GM04504 (cell line): ENCODE results near the gene TMEM141.
"Not testable (repeated sequence)": the region's sequence is repeated elsewhere in the genome, so short reads cannot be mapped to it uniquely, and the experiment has no call there.

Experiments used
- DNase-seq: peaks from one replicate; pipeline ENCODE4 v3.0.0-alpha.2; 2012; ENCODE audit warnings: low read depth

The TMEM141 gene

DNA sequence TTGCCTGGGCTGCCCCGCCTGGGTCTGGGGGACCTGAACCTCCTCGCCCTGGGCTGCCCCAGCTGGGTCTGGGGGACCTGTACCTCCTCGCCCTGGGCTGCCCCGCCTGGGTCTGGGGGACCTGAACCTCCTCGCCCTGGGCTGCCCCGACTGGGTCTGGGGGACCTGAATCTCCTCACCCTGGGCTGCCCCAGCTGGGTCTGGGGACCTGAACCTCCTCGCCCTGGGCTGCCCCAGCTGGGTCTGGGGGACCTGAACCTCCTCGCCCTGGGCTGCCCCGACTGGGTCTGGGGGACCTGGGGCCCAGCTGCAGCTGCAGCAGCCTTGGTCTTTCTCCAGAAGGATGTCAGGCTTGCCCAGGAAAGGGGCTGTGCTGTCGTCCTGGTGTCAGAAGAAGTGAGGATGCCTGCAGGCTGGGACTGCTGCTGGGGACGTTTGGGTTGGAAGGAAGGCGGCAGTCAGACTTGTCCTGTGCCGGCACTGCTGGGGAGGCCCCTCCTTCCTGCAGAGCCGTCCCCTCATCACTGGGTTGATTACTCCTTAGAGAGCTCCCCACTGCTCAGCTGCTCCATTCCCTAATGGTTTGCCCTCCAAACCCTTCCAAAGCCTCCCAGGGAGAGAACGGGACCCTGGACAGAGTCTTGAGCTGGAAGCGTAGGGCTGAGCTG is 42.4 kb downstream of the TMEM141 start:
- DNase-seq = not testable (repeated sequence)

DNA sequence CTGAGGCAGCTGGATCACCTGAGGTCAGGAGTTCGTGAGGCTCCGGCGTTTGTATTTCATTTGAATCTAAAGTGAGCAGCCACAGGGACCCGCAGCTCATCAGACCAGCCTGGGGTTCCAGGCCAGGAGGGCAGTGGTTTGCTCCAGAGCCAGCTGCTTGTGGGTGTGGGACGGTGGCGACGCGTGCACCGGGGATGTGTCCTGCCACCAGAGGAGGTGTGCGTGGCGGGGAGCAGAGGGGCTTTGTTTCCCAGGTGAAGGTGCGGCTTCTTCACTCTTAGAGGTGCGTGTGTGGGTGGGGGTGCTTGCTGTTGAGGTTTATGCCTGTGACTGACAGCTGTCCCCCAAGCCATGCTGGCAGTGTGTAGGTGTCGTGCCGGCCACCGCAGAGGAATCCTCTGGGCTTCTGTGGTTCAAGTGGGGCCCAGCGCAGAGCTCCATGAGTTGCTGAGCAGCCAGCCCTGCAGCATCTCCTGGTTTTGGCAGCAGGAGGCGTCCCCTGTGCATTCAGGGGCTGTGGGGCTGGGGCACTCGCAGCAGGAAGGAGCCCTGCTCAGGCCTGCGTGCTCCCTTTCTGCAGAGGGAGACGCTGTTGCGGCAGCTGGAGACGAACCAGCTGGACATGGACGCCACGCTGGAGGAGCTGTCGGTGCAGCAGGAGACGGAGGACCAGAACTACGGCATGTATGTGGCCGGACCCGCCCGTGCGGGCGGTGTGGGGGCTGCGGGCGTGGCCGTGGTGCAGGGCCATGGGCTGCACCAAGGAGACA is 44.2 kb downstream of the TMEM141 start:
- DNase-seq = no peak

DNA sequence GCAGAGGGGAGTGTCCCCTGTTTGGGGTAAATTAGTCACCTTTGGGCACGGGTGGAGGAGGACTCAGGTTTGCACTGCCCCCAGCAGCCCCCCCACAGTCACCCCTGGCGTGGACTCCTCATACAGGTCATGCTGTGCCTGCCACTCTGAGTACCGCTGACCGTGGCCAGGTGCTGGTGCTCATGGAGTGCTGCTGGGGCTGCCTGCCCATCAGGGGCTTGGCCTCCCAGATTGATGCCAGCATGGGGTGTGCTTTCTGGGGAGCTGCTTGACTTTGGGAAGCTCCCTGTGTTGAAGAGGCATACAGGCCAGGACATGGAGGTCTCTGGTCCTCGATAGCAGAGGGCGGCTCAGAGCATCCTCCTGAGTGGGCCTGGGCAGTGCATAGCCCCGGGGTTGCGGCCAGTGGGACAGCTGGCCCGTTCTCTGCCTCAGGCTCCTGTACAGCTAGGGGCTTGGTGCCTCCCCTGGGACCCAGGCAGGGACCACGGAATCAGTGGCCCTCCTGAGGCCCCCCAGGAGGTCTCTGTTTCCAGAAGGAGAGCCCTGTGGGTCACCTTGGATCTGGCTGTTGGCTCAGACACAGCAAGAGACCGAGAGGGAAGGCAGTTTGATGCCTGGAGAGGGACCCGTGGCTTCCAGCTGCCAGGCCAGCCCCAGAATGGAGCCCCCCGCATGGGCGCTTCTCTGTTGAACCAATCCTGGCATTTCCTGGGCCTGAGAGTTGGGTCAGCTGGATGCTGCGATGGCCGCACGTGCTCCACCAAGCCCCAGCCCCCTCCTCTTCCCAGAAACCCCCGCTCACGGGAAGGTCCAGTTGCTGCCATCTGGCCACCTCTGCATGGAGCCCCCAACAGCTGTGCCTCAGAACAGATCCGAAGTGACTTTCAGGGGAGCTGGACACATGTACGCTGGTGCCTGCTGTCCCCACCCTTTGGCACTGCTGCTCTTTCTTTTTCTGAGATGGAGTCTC is 45.1 kb downstream of the TMEM141 start:
- no peak for DNase-seq

DNA sequence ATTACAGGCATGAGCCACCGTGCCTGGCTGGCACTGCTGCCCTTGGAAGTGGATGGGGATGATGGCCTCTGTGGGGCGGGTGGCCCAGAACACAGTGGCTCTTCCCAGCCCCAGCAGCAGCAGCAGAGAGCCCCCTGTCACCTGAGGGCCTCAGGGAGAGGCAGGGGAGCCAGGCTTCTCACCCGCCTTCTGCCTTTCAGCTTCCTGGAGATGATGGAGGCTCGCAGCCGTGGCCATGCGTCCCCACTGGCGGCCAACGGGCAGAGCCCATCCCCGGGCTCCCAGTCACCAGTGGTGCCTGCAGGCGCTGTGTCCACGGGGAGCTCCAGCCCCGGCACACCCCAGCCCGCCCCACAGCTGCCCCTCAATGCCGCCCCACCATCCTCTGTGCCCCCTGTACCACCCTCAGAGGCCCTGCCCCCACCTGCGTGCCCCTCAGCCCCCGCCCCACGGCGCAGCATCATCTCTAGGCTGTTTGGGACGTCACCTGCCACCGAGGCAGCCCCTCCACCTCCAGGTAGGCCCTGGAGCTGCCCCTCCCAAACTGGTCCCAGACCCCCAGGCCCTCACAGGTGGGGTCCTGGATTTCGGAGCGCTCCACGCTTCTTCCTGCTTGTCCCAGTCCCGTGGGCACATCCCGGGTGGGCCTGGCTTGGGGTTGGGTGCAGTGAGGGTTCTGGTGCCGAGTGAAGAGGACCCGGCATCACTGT is 46.2 kb downstream of the TMEM141 start:
- no peak for DNase-seq

DNA sequence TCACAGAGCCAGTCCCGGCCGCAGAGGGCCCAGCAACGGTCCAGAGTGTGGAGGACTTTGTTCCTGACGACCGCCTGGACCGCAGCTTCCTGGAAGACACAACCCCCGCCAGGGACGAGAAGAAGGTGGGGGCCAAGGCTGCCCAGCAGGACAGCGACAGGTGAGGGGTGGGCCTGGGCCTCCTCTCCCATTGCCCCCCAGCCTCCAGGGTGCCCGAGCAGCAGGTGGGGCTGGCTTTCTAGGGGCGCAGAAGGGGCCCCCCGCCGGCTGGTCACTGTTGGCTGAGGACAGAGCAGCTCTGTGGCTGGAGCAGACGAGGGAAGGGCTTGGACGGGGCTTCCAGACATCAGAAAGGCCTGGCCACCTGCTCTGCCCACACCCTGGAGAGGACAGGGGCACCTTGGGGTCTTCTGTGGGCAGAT is 46.7 kb downstream of the TMEM141 start:
- not testable (repeated sequence) for DNase-seq

DNA sequence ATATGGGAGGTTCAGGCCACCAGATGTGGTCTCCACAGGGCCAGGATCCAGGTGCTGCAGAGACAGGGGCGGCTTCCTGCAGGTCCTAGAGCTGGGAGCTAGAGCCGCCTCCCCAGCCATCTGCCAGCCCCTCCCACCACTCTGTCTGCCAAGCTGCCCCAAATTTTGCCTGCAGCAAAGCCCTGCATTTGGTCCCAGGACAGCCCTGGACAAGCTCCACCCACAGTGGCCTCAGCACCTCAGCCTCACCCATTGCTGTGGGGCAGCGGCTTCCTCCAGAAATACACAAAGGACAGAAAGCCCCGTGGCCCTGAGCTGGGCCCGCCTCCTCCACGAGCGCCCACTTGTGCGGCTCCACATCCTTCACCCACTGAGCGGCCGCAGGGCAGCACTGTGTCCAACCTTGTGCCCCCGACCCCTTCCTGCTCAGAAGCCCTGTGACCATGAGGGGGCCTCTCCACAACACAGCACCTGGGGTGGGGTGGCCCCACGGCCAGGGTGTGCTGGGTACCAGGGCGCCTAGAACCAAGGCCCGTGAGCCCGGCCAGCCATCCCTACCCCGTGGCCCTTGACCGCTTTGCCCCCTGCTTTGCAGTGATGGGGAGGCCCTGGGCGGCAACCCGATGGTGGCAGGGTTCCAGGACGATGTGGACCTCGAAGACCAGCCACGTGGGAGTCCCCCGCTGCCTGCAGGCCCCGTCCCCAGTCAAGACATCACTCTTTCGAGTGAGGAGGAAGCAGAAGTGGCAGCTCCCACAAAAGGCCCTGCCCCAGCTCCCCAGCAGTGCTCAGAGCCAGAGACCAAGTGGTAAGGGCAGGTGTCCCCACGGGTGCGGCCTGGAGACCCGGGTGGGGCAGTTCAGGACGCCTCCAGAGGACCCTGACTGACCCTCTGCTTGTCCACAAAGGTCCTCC is 47.4 kb downstream of the TMEM141 start:
- DNase-seq = no peak

DNA sequence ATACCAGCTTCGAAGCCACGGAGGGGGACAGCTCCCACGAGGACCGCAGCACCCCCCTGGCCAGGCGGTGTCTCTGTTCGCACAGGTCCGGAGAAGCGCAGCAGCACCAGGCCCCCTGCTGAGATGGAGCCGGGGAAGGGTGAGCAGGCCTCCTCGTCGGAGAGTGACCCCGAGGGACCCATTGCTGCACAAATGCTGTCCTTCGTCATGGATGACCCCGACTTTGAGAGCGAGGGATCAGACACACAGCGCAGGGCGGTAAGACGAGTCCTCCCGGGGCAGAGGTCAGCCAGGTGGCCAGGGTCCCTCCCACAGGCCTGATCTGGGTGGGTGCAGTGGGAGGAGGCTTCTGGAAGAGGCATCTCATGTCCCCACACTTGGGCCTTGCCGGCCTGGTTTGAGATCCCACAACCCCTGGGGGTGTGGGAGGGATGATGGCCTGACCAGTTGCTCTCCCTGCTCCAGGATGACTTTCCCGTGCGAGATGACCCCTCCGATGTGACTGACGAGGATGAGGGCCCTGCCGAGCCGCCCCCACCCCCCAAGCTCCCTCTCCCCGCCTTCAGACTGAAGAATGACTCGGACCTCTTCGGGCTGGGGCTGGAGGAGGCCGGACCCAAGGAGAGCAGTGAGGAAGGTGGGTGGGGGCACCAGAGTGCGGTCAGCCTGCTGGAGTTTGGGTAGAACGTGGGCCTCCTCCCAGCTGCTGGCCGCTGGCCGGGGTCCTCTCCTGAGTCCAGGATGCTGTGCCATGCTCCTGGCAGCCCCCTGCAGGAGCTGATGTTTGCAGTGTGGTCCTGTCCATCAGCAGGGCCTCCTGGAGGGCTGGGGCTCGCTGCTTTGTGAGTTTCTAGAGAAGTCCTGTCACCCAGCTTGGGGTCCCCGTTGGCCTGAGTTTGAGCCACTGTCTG is 48.3 kb downstream of the TMEM141 start:
- no peak for DNase-seq

DNA sequence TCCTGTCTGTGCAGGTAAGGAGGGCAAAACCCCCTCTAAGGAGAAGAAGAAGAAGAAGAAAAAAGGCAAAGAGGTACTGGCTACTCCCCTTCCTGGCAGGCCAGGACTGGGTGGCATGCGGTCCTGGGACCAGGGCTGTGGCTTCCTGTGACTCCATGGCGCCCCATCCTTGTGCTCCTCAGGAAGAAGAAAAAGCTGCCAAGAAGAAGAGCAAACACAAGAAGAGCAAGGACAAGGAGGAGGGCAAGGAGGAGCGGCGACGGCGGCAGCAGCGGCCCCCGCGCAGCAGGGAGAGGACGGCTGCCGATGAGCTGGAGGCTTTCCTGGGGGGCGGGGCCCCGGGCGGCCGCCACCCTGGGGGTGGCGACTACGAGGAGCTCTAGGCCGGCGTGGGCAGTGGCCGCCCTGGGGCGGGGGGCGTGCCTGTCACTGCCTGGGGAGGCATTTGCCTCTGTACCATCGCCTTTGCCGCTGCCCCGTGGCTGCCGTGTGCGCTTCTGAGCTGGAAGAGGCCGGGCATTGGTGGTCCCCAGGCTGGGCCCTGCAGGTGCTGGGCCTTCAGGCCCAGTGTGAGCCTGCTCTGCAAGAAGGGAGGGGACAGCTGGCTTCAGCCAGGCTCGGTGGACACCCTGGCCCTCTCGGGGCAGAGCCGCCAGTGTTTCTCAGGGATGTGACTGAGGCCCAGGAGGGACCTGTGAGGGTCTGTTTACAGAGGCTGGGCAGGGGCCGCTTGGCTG is 49.2 kb downstream of the TMEM141 start:
- DNase-seq = no peak

DNA sequence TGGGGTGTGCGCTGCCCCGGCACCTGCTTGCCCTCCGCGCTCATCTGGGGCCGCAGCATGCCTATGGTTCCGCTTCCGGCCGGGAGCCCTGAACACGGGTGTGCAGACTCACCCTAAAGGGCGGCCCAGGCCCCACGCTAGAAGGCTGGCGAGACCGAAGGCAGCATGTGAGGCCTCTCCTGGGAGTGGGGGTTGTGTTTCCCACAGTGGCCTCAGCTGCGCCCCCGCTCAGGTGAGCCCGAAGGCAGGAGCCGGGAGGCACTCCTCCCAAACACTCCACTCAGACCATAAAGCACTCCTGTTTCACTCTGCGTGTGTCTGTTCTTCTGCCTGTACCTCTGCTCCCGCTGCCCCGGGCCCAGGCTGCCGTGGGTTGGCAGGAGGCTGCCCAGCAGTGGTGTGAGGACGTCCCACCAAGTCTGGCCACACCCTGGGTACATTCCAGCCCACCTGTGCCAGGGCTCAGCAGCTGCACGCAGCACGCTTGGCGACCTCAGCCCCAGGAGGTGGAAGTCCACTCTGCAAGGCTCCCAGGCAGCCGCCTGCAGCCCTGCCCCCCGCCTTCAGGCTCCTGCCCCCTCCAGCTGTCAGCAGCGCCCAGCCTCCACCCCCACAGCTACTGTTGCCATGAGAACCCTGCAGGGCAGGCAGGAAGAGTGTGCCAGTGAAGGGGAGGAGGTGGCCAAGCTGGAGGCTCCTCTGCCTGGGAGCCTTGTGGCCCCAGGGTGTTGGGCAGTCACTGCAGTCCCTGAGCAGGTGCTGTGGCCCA is 49.9 kb downstream of the TMEM141 start:
- no peak for DNase-seq

DNA sequence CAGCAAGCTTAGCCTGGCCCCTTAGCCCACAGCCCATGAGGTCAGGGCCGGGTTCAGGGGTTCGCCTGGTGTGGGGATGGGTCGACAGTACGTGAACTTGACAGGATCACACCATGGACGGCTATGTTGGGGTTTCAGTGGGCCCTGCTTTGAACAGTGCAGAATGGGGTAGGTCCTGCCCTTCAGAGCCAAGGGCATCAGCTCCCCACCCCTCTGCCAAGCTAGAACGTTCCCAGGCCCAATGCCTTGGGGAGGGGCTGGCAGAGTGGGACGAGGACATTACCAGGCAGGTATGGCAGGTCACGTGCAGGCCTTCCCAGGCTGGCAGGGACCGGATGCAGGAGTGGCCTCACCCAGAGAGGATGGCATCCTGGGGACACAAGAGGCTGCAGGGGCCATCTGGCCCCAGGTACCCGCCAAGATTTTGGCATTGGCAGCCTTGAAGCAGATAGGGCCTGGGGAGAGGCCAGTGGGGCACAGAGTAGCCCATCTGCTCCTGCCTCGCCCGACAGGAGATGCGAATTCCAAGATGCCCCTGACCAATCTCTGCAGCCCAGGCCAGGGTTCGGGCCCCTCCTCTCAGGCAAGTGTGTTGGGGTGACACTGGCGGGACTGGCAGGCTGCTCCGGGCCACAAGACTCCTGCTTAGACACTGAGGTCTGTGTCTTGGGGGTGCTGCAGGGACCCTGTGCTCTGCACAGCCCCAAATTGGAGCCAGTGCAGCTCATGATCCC is 50.7 kb downstream of the TMEM141 start:
- DNase-seq = not testable (repeated sequence)

DNA sequence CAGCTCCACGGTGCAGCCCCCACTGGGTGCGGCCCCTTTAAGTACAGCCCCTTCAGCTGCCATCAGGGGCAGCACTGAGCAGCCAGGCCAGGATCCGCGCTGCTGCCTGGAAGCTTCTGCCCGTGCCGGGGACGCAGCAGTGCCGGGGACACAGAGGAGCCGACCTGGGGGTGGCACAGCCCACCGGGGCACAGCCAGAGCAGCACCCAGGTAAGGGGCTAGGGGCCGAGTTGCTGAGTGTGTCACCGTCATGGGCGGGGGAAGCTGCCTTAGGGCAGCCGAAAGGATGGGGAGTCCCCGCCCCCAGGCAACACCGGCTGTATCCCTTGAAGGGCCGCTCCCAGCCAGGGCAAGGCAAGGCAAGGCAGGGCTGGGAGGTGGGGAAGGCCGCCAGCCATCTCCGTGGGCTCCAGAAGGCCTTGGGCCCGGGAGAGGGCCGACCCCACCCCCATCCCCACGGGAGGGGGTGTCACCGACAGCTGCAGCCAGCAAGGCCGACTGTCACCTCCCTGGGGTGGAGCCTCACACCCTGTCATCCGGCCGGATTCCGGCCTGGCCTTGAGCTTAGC is 51.3 kb downstream of the TMEM141 start, which contains the start of gene AJM1:
TSS of gene AJM1 (plus strand) at position 99 of the 569 bp plus-strand sequence. CDS start 1,937 bp downstream, outside the sequence.
- peak; percentile 36 for DNase-seq
